Esophagus mucosa (tissue), 1 donor: ENCODE data around the gene LPAR6. TPM values are rescaled to one million over a fixed set of nuclear protein-coding genes. Genes with fewer than 3 reads are reported as not detected.

Experiments used
- ATAC-seq: fragments of 200-7000 bp; cut with Tn5 transposase; one replicate; pipeline ENCODE4 v1.9.1; 2020
- total RNA-seq: library from RNA; stranded (reverse); gene quantifications from one replicate; pipeline ENCODE4 v1.2.4, GENCODE V29; 2023
- donor health status: DM: yes; HTN: yes; CAD: no.

Gene LPAR6
- total RNA-seq, 1 donor from 2014 or later = 71.7 TPM

GRCh38 chr13:48414501-48414900 is 1.6 kb upstream of the LPAR6 start:
- no peak for ATAC-seq

- ATAC-seq = peak; percentile 49
These were observed 927 bp downstream of the LPAR6 start for GRCh38 chr13:48411841-48412531.

- ATAC-seq = no peak
These were observed 1.6 kb downstream of the LPAR6 start for GRCh38 chr13:48411147-48411794.

GRCh38 chr13:48410199-48410598 is 2.7 kb downstream of the LPAR6 start:
- peak; percentile 92 for ATAC-seq

- no peak for ATAC-seq
These were observed 7.0 kb downstream of the LPAR6 start for GRCh38 chr13:48405875-48406274.

- no peak for ATAC-seq
These were observed 8.0 kb downstream of the LPAR6 start for GRCh38 chr13:48404952-48405351.

- ATAC-seq = no peak
These were observed 9.0 kb downstream of the LPAR6 start for GRCh38 chr13:48403913-48404312.

- no peak for ATAC-seq
These were observed 9.7 kb downstream of the LPAR6 start for GRCh38 chr13:48403151-48403631.

GRCh38 chr13:48402325-48402932 is 10.5 kb downstream of the LPAR6 start:
- ATAC-seq = no peak

GRCh38 chr13:48401480-48401879 is 11.4 kb downstream of the LPAR6 start:
- ATAC-seq = no peak

GRCh38 chr13:48400850-48401291 is 12.0 kb downstream of the LPAR6 start:
- ATAC-seq = peak; percentile 90

GRCh38 chr13:48400090-48400694 is 12.7 kb downstream of the LPAR6 start:
- peak; percentile 18 for ATAC-seq

GRCh38 chr13:48398450-48399095 is 14.3 kb downstream of the LPAR6 start:
- no peak for ATAC-seq

GRCh38 chr13:48397744-48398143 is 15.2 kb downstream of the LPAR6 start:
- ATAC-seq = no peak

GRCh38 chr13:48393698-48394085 is 19.2 kb downstream of the LPAR6 start:
- no peak for ATAC-seq

- ATAC-seq = no peak
These were observed 19.7 kb downstream of the LPAR6 start for GRCh38 chr13:48393030-48393697.

- no peak for ATAC-seq
These were observed 21.7 kb downstream of the LPAR6 start for GRCh38 chr13:48391257-48391656.

GRCh38 chr13:48386816-48387215 is 26.1 kb downstream of the LPAR6 start:
- no peak for ATAC-seq

GRCh38 chr13:48383384-48383783 is 29.5 kb downstream of the LPAR6 start:
- ATAC-seq = no peak

GRCh38 chr13:48380581-48380980 is 32.3 kb downstream of the LPAR6 start:
- no peak for ATAC-seq

GRCh38 chr13:48377857-48378256 is 35.1 kb downstream of the LPAR6 start:
- no peak for ATAC-seq

- peak; percentile 10 for ATAC-seq
These were observed 42.1 kb downstream of the LPAR6 start for GRCh38 chr13:48370815-48371214.
